ENCODE data around the gene UGGT2.
"Not testable (repeated sequence)": the region's sequence is repeated elsewhere in the genome, so short reads cannot be mapped to it uniquely, and the experiment has no call there.

The UGGT2 gene

GRCh38 chr13:95968906-95969305 lies 84.3 kb downstream of the UGGT2 start:
- no peak for DNase-seq

- DNase-seq = no peak
These were observed 95.9 kb downstream of the UGGT2 start for GRCh38 chr13:95957331-95957730.

- DNase-seq = no peak
These were observed 96.5 kb downstream of the UGGT2 start for GRCh38 chr13:95956589-95957148.

- no peak for DNase-seq
These were observed 97.5 kb downstream of the UGGT2 start for GRCh38 chr13:95955719-95956118.

- no peak for DNase-seq
These were observed 97.9 kb downstream of the UGGT2 start for GRCh38 chr13:95955255-95955654.

GRCh38 chr13:95954266-95954665 lies 98.9 kb downstream of the UGGT2 start:
- DNase-seq = no peak

- DNase-seq = no peak
These were observed 103.1 kb downstream of the UGGT2 start for GRCh38 chr13:95950103-95950502.

- no peak for DNase-seq
These were observed 104.5 kb downstream of the UGGT2 start for GRCh38 chr13:95948656-95949055.

- no peak for DNase-seq
These were observed 115.4 kb downstream of the UGGT2 start for GRCh38 chr13:95937714-95938320.

GRCh38 chr13:95931300-95932025 lies 121.7 kb downstream of the UGGT2 start:
- DNase-seq = no peak

- DNase-seq = no peak
These were observed 123.8 kb downstream of the UGGT2 start for GRCh38 chr13:95929430-95929829.

- not testable (repeated sequence) for DNase-seq
These were observed 124.8 kb downstream of the UGGT2 start for GRCh38 chr13:95928367-95928906.

- DNase-seq = no peak
These were observed 127.0 kb downstream of the UGGT2 start for GRCh38 chr13:95926231-95926630.

- DNase-seq = peak; percentile 85
These were observed 128.7 kb downstream of the UGGT2 start for GRCh38 chr13:95924389-95924994.

GRCh38 chr13:95921485-95921884 lies 131.7 kb downstream of the UGGT2 start:
- no peak for DNase-seq

- no peak for DNase-seq
These were observed 132.7 kb downstream of the UGGT2 start for GRCh38 chr13:95920485-95920884.

- no peak for DNase-seq
These were observed 134.3 kb downstream of the UGGT2 start for GRCh38 chr13:95918860-95919259.

- DNase-seq = no peak
These were observed 138.2 kb downstream of the UGGT2 start for GRCh38 chr13:95914991-95915501.

GRCh38 chr13:95906999-95907398 lies 146.2 kb downstream of the UGGT2 start:
- DNase-seq = no peak

GRCh38 chr13:95903569-95903968 lies 149.6 kb downstream of the UGGT2 start:
- DNase-seq = no peak

- DNase-seq = no peak
These were observed 150.5 kb downstream of the UGGT2 start for GRCh38 chr13:95902741-95903140.

GRCh38 chr13:95898256-95898655 lies 154.9 kb downstream of the UGGT2 start:
- DNase-seq = no peak

GRCh38 chr13:95896301-95896700 lies 156.9 kb downstream of the UGGT2 start:
- DNase-seq = no peak

Data from islet precursor cell (in vitro differentiated cells).